HG03442 (cell line): ENCODE results near the gene CDH19.
"Not testable (repeated sequence)": the region's sequence is repeated elsewhere in the genome, so short reads cannot be mapped to it uniquely, and the experiment has no call there.

Source experiments
- ATAC-seq: cut with Tn5 transposase; IDR thresholded peaks from one replicate; pipeline ENCODE4 v1.9.1; 2021; ENCODE audit warnings: mild to moderate bottlenecking, moderate library complexity; ENCODE audit not compliant: unreplicated experiment

Gene CDH19

GRCh38 chr18:66564236-66564635 lies 39.7 kb downstream of the CDH19 start:
- ATAC-seq, result no peak

GRCh38 chr18:66562279-66562678 lies 41.6 kb downstream of the CDH19 start:
- ATAC-seq, result no peak

- no peak for ATAC-seq
These were observed 43.8 kb downstream of the CDH19 start for GRCh38 chr18:66560094-66560493.

- ATAC-seq, result no peak
These were observed 45.1 kb downstream of the CDH19 start for GRCh38 chr18:66558773-66559172.

GRCh38 chr18:66557091-66557490 lies 46.8 kb downstream of the CDH19 start:
- no peak for ATAC-seq

- no peak for ATAC-seq
These were observed 48.3 kb downstream of the CDH19 start for GRCh38 chr18:66555585-66555984.

- no peak for ATAC-seq
These were observed 50.1 kb downstream of the CDH19 start for GRCh38 chr18:66553824-66554223.

GRCh38 chr18:66550366-66550765 lies 53.5 kb downstream of the CDH19 start:
- no peak for ATAC-seq

GRCh38 chr18:66548747-66549146 lies 55.1 kb downstream of the CDH19 start:
- peak; percentile 57 for ATAC-seq

- ATAC-seq, result no peak
These were observed 69.8 kb downstream of the CDH19 start for GRCh38 chr18:66534110-66534509.

GRCh38 chr18:66533693-66534092 lies 70.2 kb downstream of the CDH19 start:
- no peak for ATAC-seq

- no peak for ATAC-seq
These were observed 80.5 kb downstream of the CDH19 start for GRCh38 chr18:66523219-66523991.

- ATAC-seq, result no peak
These were observed 89.9 kb downstream of the CDH19 start for GRCh38 chr18:66513996-66514395.

- no peak for ATAC-seq
These were observed 92.1 kb downstream of the CDH19 start for GRCh38 chr18:66511792-66512191.

GRCh38 chr18:66511289-66511688 lies 92.6 kb downstream of the CDH19 start:
- ATAC-seq, result no peak

- ATAC-seq, result no peak
These were observed 93.4 kb downstream of the CDH19 start for GRCh38 chr18:66510357-66511045.

GRCh38 chr18:66508937-66509336 lies 95.0 kb downstream of the CDH19 start:
- ATAC-seq, result no peak

GRCh38 chr18:66506178-66506577 lies 97.7 kb downstream of the CDH19 start:
- no peak for ATAC-seq

GRCh38 chr18:66497351-66497750 lies 106.5 kb downstream of the CDH19 start:
- ATAC-seq, result no peak

GRCh38 chr18:66495844-66496243 lies 108.0 kb downstream of the CDH19 start:
- ATAC-seq, result peak; percentile 91

GRCh38 chr18:66473882-66474281 lies 130.0 kb downstream of the CDH19 start:
- no peak for ATAC-seq

GRCh38 chr18:66466184-66466583 lies 137.7 kb downstream of the CDH19 start:
- not testable (repeated sequence) for ATAC-seq
